Measurements from ENCODE around the gene GTF3C5.

DNA sequence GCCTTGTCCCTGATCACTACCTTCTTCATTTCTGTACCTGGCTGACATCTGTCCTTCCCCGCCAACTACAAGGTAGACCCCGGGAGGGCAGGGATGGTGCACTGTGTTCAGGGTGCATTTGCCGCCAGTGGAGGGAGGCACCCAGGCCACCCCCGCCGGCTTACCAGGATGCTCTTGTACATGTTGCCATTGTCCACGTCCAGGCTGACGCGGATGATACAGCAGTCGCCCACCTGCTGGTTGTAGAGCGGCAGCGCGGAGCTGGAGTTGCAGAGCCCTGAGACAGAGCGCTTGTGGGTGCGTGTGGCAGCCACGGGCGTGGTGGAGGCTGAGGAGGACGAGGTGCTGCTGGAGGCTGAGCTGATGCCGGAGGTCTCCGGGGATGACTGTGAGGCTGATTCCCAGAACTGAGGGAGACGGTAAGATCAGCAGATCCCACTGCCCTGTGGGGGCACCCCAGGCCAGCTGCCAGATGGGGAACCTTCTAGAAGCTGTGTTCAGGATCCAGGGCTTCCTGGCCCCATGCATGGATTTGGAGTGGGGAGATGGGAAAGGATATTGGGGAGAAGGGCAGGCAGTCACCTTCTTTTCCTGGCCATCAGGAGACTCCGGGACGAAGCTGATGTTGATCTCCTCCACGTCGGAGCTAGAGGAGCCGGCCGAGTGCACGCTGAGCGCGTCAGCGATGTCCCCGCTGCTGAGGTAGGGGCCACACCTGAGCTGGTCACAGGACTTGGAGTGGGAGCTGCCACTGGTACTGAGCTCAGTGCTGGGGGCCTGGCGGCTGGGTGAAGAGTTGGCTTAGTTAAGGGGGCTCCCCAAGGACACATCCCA, 70.8 kb downstream of the GTF3C5 start:
- TF ChIP-seq POLR2AphosphoS5 (IDR thresholded peaks at IDR 0.05) (no peak), POLR2A (IDR thresholded peaks at IDR 0.05) (no peak)
